TTC549 (cell line): ENCODE measurements around the gene CAPN15.
"Not testable (repeated sequence)": the region's sequence is repeated elsewhere in the genome, so short reads cannot be mapped to it uniquely, and the experiment has no call there.

Source experiments
- FAIRE-seq: peaks from 2 replicates; lab custom pipeline; 2012; peaks lifted over from hg19 to GRCh38; lab: Jason Lieb, UNC

Gene CAPN15

GRCh38 chr16:592518-593306 lies 65.2 kb downstream of the CAPN15 start:
- FAIRE-seq: no peak

- no peak for FAIRE-seq
Observed at GRCh38 chr16:593406-593805, 65.9 kb downstream of the CAPN15 start.

DNA sequence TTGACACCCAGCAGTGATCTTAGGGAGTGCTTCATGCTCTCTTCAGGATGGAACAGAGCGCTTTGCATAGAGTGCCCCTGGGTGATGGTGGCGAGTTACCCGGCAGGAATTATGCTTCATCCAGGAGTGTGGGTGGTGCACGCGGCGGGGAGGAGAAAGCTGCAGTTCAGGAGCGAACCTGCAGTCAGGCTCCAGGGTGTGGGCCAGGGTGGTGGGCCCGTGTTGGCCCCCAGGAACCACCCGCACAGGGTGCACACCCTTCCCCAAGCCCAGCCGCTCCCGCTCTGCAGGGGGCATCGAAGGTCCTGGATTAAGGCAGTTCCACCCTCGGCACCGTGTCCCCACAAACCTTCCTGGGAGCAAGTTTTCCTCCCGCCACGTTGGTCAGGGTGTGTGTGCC lies 66.3 kb downstream of the CAPN15 start:
- FAIRE-seq: no peak

GRCh38 chr16:595094-595528 lies 67.6 kb downstream of the CAPN15 start:
- FAIRE-seq: no peak

- no peak for FAIRE-seq
Observed at GRCh38 chr16:595942-596735, 68.6 kb downstream of the CAPN15 start.

DNA sequence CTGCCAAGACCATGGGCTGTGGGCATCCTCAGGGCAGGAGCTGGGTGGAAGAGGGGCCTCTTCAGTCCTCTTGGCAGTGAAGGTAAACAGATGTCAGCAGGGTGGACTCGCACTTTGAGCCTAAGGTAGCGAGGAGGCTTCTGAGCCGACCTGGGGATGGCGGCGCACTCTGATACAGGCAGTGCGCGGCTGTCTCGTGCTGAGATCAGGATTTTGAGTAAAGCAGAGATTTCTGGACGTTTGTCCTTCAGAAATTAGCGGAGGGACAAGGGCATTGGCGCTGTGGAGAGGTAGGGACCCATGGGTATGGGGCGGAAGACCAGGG lies 69.2 kb downstream of the CAPN15 start:
- no peak for FAIRE-seq

- not testable (repeated sequence) for FAIRE-seq
Observed at GRCh38 chr16:597655-598054, 70.1 kb downstream of the CAPN15 start.

DNA sequence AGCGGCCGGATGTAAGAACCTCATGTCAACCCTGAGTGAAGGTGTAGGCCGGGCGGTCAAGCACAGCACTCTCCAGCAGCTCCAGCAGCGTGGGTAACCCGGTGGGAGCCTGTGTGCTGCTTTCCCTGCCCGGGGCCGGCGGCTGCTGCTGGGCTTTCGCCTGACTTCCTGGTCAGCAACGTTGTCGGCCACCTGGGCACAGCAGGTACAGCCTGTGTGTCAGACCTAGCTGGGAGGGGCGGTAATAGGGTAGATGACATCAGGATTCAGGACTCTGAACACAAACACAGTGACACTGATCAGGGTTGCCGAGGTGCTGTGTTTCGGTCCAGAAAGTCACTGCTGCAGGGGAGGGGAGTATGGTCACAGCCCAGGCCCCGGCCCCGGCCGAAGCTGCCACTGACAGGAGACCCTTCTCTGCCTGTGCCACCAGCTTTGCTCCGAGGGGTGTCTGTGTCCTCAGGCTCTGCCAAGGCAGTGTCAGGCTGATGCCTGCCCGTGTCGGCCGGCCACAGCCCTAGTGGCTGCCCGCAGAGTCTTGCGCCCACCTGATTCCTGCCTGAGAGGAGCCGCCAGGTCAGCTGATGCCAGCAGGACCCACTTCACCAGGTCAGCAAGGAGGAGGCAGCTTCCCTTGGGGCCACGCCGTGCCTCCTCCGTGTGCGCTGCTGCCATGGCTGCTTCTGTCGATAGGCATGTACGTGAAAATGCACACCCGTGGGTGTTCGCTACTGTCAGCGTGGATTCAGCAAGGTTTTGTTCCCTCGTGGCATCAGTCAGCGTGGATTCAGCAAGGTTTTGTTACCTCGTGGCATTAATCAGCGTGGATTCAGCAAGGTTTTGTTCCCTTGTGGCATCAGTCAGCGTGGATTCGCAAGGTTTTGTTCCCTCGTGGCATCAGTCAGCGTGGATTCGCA lies 71.6 kb downstream of the CAPN15 start:
- FAIRE-seq: no peak

DNA sequence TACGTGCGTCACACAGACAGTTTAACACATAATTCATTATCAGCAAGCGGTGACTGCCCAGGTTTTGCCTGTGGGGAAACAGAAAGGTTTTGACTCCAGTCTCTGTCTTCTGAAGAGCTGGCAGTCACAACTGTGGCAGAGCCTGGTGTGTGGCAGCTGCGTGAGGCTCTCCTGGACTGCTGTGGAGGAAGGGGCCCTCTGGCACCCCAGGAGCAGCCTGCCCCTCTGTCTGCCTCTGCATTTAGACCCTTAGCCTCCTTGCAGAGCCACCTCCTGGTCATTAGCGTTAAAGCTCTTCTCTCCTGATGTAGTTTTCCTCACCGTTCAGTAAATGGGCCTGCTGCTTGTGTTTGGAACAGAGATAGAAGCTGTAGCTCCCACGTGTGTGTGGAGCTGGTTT lies 73.3 kb downstream of the CAPN15 start:
- no peak for FAIRE-seq

GRCh38 chr16:603933-604332 lies 76.4 kb downstream of the CAPN15 start:
- no peak for FAIRE-seq
